Stimulated activated CD4-positive, alpha-beta T cell treated with anti-CD3 and anti-CD28 coated beads, TNF-alpha, amount 100 ng/mL, for 1 hour (primary cell): ENCODE data around the gene ZFP90.
A peak's percentile ranks its signal among the peaks of the same experiment; 100 is the strongest.
"Not testable (repeated sequence)": the region's sequence is repeated elsewhere in the genome, so short reads cannot be mapped to it uniquely, and the experiment has no call there.

Experiments
- DNase-seq, 3 donors: peaks; one replicate each; pipeline ENCODE4 v3.0.0-alpha.2; 2020; ENCODE audit warnings: low read depth in 3 of 3, low spot score in 1 of 3

The ZFP90 gene

DNA sequence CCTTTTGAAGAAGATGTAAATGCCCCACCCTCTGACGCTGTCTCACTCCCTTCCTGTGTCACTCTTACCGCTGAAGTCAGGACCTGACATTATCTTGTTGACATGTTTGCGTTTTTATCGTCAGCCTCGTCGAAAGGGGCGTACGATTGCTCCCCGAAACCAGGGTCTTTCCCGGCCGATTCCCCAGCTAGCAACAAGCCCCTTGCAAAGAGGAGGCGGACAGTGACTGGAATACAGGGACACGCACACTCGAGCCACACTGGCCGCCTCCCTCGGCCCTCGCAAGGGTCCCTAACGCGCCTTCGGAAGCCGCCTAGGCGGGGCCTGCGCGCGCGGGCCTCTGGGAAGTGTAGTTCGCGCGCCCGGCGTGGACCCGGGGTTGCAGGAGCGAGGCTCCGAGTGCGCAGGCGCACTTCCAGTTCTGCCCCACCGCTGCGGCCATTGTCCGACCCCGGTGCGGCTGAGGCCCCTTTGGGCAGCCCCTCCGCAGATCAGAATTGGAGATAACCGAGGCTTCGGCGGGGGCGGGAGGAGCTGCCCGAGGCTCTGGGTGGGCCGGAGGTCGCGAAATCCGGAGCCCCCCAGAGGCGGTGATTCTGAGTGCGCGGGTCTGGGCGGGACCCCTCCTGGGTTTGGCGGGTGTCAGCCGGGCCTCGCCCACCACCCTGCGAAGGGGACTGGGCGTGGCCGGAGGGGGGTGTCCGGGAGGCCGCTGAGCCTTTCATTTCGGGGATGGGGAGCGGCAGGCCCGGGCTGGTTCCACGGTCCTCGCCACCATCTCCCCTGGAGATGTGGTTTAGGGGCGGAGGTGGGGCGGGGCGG lies at the start of gene ZFP90:
TSS of gene ZFP90 (plus strand) at position 412 of the 822 bp plus-strand sequence. CDS start 502 bp downstream, outside the sequence.
- DNase-seq: peak; percentile 56 to 74 (median 64)

DNA sequence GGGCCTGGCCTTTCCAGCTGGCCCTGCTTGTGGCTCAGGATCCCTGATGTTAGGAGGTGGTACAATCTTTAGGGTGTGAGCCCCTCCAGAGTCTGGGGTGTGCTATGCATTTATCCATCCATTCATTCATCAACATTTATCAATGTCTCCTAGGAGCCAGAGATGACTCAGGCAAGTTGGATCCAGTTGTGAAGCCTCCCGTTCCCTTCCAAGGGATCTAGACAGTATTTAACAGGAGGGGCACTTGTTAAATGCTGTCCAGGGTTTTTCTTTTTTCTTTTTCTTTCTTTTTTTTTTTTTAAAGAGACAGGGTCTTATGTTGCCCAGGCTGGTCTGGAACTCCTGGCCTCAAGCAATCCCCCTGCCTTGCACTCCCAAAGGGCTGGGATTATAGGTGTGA lies 48.7 kb upstream of the ZFP90 start:
- no peak for DNase-seq

DNA sequence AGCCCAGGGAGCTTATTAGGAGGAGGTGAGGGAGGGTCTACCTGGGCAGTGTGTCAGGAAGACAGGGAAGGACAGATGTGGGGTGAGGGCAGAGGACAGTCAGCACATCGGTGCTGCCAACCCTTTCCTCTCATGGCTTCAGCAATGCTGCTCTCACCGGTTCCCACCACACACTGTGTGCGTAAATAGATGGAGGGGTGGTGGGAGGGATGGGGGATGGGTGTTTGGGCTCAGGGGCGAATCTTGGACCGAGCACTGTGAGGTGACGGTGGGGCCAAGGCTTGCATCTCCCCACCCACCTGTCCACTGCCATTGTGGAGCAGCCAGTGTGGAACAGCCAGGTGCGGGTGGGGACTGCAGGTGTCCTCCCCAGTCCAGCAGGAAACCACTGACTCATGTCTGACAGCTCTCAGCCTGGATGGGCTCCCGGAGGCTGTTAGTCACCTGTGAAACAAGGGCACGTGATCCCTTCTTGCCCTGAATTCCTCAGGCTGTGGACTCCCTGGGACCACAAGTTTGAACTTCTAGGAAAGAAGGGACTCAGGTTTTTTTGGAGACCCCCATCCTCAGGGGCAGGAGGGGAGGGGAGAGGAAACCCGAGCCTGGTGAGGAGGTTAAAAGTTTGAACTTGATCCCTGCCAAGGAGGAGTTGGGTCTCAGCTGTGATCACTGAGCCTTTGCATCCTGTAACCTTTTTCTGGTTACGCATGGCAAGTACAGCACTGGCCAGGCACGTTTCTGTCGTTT lies 48.1 kb upstream of the ZFP90 start:
- no peak for DNase-seq

DNA sequence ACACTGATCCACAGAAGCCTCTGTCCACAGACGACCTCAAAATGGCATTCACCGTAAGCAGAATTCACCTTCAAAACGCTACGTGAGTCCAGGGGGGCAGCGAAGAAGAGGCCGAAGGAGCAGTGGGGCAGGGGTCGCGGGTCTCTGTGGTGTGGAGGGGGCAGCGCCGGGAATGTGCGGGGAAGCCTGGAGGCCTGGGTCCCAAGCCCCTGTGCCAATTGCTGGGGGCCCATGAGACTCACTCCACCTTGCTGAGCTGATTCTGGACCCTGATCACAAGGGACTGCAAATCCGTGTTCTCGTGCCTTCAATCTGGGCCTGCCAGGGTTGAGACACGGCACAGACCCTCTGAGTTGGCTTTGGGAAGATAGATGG lies 47.5 kb upstream of the ZFP90 start:
- DNase-seq: no peak

DNA sequence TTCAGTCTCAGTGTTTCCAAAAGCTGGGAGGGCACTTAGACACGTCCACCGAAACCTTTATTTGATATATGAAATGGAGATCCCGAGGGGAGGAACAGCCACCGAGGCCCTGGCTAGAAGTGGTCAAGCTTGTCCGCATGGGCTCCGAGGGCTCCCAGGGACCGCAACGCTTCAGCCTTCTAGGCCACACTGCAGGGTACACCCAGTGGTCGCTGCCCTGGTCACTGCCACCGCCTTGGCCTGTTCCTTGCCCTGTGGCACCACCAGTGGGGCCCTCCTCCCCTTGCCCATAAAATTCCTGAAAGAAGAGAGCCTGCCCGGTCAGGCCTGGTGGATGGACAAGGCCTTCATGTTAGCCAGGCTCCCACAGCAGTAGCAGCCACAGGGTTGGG lies 46.9 kb upstream of the ZFP90 start:
- no peak for DNase-seq

DNA sequence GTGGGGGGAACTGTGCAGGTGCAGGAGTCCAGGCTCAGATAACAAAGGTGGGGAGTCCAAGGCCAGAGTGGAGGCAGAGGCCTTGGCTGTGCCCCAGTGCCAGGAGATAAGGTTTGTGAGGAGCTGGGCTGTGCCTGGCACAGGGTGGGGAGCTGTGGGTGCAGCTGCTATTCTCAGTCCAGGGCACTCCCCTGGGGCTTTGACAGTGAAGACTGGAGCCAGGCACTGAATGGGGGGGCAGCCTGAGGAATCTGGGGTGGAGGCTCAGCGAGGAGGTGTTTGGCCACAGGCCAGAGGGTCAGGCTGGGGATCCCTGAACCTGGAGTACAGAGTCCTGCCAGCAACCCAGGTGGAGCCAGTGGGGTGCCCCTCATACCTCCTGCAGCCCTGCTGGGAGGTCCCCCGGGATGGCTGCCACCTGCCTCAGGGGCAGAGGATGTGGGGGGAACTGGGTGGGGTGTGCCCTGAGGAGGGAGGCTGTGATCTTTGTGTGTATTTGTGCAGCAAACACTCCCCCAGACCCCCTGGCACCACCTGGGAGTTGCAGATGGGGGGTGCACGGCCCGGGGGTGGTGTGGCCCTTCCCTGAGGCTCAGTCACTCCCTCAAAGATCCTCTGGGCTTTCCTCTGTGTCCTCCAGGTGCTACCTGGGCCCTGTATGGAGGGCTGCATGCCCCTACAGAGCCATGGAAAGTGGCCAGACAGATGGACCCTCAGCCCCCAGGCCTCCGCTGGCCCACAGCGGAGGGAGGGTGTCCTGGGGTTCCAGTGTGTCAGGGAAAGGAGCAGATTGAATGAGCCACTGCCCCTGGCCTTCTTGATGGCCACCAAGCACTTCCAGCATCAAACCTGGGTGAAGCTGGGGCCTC lies 46.3 kb upstream of the ZFP90 start:
- DNase-seq: no peak

DNA sequence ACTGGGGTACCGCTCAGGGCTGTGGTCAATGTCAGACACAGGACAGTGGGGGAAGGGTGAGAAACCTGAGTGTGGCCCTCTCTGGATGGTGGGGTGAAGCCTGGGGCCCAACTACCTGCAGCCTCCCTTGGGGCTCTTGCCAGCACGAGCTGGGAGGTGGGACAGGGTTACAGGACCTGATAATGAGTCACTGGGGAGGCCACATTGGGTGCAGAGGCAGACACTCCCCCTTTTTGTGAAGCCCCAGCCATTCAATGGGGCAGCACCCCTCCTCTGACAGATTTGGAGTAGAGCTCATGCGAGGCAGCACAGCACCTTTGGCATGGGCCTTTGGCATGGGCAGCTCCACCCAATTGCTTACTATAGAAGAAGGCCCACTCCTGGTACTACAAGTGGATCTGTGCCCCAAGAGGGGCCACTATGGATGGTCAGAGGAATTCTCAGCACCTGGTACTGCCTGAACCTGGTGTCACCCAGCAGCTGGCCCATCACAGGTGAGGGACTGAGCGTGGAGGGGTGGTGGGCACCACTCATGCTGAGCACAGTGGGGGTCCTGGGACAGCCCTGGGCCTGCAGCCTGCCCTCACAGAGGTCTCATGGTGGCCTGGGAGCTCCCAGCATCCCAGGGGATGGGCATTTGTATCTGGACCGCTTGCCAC lies 45.5 kb upstream of the ZFP90 start:
- DNase-seq: no peak

DNA sequence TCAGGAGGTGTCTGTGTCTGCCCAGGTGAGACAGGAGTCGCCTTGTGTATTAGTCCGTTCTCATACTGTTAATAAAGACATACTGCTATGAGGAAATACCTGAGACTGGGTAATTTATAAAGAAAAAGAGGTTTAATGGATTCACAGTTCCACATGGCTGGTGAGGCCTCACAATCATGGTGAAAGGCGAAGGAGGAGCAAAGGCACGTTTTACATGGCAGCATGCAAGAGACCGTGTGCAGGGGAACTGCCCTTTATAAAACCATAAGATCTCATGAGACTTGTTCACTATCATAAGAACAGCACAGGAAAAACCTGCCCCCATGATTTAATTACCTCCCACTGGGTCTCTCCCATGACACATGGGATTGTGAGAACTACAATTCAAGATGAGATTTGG lies 44.8 kb upstream of the ZFP90 start:
- not testable (repeated sequence) for DNase-seq

DNA sequence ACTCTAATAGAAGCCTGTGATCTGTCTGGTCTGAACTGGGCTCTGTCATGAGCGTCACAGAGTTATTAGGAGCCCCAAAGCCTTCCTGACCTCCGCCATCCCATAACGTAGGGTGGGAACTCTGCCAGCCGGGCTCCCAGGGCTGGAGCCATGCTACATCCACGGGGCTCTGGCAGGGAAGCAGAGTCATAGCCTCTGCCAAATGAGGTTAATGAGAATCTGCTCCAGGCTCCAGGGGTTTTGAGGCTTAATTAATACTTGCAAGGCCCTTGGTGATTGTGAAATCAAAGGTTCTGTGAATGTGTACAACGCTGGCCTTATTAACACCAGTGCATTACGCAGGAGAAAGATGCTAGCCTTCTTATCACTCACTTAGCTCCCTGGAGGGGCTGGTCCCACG lies 42.4 kb upstream of the ZFP90 start:
- no peak for DNase-seq

DNA sequence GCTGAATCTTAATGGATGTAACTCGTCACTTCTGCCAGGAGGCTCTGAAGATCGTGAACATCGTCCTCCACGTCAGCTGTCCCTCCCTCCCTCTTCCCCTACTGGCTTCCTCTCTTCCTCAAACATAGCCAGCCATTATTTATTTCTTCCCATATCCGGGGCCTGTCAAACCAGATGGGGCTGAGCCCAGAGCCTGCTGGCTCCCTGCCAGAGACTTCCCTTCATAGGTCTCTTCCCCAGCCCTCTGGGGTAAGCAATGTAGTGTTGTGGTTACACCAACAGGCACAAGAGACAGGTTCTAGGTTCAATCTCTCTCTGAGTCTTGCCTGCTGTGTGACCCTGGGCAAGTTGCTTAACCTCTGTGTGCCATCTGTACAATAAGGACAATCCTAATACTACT lies 40.1 kb upstream of the ZFP90 start:
- no peak for DNase-seq

DNA sequence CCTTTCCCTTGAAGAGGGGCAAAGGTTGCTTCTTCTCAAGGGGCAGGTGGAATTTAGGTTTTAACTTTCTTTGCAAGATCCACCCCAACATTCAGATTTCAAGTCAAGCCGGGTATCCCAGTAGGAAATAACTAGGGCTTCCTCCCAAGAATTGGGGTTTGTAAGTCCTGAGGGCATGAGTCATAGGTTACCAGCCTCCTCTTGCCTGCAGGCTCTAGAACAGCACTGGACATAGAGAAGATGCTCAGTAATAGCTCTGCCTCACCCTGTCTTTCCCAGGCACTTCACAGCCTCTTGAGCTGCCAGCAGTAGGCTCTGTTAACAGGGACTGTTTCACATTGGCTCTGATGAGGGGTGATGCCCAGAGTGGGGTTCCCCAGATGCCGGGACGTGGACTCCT lies 35.8 kb upstream of the ZFP90 start:
- no peak for DNase-seq

DNA sequence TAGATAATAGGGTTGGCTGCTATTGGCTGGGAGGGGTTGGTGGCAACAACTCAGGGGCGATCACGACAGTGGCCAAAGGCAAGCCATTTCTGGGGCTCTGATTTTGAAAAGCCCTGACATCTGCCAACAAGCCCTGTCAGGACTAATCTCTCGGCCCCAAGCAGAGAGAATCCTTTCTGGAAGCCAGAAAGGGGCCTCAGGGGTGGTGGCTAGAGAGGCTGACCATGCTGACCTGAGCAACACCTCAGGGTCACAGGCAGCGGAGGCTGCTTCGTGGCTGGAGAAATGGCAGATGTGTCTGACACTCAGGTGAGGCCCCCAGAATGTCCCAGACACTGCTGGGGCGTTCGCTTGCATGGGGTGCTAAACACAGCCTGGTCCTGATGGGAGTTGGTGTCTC lies 35.0 kb upstream of the ZFP90 start:
- no peak for DNase-seq

DNA sequence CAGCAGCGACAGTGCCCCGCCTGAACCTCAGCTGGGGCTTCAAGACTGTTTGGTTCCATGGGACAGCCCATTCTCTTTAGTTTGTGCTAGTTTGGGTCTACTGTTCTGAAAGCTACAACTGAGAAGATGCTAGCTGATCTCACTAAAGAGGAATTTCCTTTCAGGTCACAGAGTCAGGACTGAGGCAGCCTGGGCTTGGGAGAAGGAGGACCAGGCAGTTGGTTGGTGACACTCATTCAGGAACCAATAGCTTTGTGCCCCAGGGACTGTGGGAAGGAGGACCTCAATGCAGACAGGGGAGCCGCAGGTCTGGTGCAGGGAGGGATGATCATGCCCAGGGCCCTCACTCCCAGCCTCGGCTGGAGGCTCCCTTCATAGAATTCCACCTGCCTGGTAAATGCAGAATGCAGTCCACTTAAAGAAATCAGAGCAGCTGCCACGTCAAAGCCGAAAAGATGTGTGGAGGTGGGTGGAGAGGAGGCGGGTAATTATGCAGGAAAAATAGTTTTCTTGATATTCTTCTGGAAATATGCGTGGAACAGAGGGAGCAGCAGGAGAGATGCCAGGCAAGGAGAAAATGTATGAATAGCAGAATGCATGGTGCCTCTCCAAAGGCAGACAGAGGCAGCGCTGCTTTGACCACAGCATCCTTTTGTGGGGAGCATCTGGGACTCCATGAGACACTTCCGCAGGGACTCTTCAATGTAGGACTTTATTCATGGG lies 32.6 kb upstream of the ZFP90 start:
- no peak for DNase-seq

DNA sequence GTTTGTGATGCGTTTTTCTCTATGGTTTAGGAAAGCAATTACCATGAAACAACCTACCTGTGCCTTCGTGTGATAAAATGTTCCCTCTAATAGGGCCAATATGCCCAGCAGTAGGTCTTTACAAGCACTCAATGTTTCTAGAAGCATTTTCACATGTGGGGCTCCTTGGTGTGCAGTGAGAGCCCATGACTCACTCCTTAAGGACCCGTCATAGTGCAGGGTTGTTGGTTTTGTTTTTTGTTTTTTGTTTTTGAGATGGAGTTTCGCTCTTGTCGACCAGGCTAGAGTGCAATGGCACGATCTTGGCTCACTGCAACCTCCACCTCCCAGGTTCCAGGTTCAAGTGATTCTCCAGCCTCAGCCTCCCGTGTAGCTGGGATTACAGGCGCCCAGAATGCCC lies 31.1 kb upstream of the ZFP90 start:
- no peak for DNase-seq

DNA sequence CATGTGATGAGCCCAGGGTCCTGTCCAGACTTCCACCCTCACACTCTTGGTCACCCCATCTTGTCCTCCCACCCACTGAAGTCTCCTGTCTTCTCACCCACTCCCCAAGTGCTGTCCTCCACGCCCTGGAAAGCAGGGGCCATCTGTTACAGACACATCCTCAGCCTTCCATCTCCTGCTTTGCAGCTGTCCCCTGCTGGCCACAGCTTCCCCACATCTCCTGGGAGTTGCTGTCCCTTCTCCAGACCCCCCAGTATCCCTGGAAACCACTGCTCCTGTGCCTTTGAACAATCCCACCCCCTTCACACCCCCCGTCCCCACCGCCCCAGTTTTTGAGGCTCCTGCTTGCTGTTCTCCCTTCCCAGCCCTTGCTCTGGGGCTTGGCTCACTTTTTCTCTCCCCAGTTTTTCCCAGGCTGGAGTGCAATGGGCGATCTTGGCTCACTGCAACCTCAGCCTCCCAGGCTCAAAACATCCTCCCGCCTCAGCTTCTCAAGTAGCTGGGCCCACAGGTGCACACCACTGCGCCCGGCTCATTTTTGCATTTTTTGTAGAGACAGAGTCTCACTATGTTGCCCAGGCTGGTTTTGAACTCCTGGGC lies 30.4 kb upstream of the ZFP90 start:
- DNase-seq: no peak

DNA sequence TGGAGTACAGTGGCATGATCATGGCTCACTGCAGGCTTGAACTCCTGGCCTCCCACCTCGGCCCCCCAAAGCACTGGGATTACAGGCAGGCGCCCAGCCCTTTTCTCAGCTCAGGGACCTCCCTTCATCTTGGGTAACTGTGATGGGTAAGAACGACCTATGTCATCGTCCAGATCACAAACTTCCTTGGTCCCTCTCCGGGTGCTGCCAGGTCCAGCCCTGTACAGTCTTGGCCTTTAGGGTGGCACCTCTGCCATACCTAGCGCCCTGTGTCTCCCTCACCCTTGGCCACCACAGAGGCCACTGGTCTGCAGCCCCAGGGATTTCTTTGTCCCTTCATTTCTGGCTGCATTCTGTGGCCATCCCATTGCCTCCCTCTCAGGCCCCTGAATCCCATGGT lies 29.7 kb upstream of the ZFP90 start:
- no peak for DNase-seq

DNA sequence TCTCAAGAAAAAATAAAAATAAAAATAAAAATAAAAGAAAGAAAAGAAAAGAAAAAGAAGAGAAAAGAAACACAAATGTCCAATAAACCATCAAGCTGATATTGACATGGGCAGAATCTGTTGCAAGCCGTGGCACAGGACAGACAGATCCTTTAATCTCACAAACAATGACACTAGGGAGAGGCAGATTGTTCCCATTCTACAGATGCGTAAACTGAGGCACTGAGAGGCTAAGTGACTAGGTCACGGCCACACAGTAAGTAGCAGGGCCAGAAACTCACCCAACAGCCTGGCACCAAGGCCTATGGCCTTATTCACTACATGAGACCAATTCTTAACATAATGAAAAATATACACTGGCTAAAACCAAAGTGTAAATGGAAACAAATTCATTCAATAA lies 28.3 kb upstream of the ZFP90 start:
- DNase-seq: no peak

DNA sequence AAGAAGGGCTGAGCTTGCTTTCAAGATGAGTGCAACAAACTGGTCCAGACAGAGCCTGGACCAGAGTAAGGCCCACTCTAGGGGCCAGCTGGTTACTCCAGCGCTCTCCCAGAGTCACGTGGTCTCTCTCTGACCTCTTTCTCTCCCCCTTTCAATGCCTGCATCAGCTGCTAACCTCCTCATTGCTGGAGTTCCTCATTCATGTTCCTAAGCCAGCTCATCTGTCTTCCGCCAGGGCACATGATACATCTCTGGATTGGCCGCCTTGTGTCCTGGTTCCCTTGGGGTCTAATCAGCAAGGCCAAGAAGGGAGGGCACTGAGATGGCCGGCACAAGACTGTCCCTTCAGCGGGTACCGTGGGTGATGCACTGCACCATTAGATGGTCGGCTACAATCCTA lies 26.9 kb upstream of the ZFP90 start:
- no peak for DNase-seq

DNA sequence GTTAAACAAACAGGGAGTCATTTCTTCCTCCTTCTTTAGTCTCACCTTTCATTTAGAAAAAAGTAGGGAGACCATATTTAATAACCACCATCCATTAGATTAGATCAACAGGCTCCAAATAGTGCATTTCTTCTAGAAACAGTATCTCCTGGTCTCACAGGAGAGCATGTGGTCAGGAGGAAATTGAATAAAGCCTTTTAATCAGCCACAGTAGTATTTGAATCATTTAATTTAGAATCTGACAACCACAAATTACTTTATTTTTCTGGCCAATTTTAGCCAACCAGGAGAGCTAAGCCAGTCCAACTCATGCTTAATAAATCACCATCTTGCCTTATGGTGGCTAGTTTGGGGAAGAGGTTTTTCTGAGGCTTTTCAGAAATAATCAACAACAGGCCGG lies 26.3 kb upstream of the ZFP90 start:
- DNase-seq: no peak

DNA sequence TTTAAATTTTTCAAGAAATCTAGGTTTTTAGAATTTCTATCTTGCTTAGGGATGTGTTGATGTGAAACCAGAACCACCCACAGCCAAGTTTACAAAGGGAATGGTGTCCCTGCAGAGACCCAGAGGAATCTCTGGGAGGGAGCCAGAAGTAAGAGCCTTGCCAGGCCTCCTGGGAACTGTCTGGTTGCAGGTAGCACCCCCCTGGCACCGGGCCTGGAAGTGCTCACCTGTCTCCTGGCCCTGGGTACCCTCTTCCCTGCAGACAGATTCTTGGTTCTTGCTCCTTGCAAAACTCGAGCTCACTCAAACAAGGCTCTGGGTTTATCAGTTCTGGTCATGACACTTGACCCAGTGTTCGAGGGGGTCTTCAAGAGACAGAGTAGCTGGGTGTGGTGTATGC lies 24.6 kb upstream of the ZFP90 start:
- DNase-seq: no peak
